Dermis microvascular lymphatic vessel endothelial cell (primary cell): ENCODE results near the gene NCOA7. TPM values are rescaled to one million over a fixed set of nuclear protein-coding genes. Genes with fewer than 3 reads are reported as not detected.
"Not testable (repeated sequence)": the region's sequence is repeated elsewhere in the genome, so short reads cannot be mapped to it uniquely, and the experiment has no call there.

ENCODE experiments used
- DNase-seq, 2 donors: peaks; one replicate each; pipeline versions ENCODE4 v3.0.0 to v3.0.0-alpha.2; 2010; ENCODE audit warnings: low read depth in 2 of 2
- total RNA-seq: library from RNA; depleted of rRNA; stranded (reverse); fragments of >200 nt; gene quantifications from 2 replicates; pipeline ENCODE4 v1.2.1, GENCODE V29; 2014

The NCOA7 gene
- total RNA-seq, 1 donor from 2014 or later, result 29.8 TPM

DNA sequence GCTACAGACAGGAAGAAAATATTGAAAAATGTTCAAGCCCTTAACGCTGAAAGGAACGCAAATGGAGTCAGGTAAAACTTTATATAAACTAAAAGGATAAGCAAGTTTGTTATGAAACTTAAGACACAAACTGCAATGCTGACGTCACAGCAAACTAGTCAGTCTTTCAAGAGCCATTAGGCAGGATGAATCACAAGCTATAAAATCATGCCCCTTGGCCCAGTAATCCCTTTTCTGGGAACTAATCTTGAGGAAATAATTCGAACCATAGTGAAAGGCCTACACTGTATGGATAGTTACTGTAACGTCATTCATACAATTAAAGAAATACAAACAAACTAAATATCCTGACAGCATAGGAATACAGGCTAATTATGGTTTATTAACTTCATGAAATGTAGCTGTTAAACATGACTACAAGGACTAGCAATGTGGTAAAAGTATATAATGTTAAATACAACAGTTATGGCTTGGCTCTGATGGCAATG is 123.1 kb downstream of the NCOA7 start:
- peak in 1 of 2 donors; percentile 85 for DNase-seq

DNA sequence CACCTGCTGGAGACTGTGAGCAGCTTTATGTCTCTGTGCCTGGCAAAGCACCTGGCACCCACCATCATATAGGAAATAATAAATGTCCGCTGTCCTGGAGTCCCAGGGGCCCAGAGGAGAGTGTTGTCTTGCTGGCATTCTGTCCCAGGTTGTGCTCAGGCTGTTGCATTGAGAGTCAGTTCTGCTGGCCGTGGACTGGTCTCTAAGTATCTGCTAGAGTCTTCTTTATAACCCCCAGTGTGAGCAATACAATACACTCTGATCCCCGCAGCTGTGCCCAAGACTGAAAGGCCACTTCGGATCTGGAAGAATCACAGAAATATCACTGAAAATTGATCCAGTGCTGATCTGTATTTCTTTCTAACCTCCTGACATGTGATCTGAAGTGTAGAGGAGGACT is 127.5 kb downstream of the NCOA7 start:
- no peak for DNase-seq

DNA sequence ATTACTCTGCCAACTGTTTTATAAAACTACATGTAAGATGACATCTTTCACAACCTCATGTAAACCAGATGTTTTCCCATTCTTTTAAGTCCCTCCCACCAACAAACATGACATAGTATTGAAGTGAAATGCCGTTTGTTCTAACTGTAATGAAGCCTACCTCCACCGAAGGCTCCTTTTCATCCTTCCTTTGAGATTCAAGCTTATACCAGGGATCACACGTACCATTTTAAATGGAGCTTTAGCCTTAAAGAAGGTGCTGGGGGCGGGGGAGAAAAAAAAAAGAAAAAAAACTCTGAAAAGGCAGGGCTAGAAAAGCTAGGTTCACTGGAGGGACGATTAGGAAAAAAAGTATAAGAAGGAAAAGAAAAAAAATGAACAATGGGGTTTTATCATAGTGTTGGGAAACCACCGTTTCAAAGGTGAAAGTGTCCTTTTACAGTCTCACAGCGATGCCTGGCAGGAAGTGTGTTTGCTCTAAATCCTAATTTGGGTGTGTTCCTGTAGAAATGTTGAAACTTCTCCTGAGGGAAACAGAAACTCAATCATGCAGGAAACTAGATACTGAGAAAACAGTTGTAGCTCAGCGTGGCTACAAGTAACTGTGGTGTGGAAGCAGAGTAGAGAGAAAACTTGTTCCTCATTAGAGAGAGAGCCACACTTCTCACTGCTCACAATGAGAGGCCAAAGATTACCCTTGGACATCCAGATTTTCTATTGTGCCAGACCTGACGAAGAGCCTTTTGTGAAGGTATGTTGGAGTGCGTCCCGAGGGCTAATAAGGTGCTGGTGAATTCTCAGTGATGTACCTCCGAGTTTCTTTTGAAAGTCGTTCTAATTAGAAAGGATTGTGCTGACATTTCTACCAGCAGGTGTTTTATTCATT is 128.2 kb downstream of the NCOA7 start:
- DNase-seq, result peak; percentile 90 to 92

DNA sequence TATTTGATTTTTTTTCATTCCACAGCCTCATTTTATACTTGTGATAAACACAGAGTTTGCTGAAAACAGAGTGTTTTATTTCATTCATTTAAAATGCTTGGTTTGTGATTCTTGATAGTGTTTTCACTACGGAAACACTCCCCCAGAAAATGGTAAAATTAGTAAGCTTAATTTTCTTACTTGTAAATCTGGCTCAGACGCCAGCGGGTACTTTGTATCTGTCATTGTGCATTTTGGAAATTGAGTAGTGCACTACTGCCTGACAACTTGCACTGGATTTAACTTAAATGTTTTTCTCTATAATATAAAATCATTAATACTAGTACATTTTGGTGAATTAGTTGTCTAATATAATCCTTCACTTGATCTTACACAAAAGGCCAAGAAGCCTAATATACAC is 128.9 kb downstream of the NCOA7 start:
- no peak for DNase-seq

DNA sequence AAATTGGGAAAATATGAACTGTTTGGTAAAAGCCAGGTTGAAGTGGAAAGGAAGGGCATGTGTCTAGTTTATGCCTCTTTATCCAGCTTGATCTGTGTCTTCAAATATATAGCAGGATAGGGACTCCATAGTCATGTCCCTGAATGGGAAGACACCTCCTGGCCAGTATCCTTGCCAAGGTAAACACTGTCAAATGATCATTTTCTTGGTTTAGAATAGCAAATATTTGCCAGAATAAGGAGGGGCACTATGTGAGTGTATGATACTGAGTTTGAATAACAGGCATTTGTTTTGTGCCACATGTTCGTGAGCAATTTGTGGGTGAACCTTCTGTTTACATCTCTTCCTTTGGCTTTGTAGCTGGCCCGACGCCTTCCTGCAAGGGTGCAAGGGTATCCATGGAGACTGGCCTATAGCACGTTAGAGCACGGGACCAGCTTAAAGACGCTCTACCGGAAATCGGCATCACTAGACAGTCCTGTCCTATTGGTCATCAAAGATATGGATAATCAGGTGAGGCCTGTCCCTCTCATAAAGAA is 131.6 kb downstream of the NCOA7 start:
- no peak for DNase-seq

DNA sequence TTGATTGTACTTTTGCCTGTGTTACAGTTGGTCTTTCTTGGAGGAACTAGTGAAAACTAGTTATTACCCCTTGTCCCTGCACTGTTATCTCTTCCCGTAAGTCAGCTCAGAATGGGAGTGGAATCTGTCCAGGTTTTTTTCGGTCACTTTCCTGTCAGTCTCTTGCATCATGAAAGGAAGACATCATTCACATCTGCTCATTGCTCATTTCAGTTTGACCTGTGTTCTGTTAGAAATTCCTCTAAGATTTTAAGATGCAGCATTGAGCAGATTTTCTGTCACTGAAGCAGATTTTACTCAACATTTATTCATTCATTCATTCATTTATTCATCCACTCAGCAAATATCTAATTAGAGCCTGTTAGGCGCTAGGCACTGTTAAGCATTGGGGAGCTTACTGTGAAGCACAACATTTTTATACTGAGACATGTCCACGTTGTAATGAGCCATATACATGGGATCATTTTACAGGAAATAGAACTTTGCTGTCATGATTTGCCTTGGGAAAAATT is 132.7 kb downstream of the NCOA7 start:
- DNase-seq, result no peak

DNA sequence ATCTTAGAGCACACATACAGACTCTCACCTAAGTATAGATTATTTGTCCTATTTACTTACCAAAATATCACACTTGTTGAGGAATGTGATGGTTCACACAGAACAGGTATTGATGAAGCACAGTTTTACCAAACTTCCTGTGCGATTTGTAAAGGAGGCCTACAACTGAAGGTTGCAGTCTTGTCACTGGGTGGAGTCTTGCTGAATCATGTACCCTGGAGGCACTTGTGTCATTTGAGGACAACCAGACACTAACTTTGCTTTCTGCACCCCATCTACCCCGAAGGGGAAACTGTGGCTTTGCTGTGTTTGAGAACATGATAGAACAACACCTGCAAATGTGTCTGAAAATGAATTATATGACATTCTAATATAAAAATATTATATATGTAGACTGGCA is 133.4 kb downstream of the NCOA7 start:
- no peak for DNase-seq

DNA sequence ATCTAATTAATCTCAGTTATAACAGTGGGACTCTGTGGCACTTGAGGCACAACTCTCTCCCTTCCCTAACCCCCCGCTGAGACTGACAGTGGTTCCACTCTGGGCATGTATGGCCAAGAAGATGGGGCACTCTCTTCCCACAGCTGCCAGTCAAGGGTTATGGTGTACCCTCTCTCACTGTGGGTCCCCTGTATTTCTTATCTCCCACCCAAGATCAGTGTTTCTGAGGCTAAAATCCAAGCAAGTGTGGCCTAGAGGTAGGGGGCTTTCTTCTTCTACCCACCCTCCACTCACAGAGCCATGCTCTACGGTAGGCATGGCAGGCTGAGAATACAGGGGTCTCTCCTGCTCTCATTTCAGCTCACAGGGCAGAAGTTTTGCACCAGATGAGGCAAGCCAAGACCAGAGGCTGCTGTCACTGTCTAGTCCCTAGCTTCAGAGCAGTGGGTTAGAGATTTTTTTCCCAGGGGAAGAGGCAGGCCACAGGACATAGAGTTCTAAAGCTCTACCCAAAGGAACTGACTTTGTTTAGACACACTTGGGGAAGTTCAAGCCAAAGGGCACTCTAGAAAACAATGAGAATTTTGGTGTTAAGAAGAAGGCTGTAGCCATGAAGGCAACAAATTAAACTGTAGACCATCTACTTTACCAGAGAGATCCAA is 134.1 kb downstream of the NCOA7 start:
- no peak for DNase-seq

DNA sequence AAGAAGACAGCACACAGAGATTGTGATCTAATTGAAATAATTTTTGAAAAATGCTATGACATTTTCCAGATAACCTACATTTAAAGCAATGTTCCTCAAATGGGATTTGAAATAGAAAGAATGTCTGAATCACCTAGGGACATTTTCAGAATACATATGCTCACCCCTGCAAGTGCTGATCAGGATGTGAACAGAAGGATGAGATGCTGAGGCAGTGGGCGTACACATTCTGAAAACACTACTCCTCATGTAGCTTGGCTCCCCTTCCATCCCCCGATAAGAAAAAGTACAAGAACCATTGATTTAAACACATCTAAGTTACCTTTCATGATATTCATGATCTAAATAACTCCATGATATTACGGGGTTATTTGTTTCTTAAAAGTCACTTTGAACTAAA is 136.0 kb downstream of the NCOA7 start:
- no peak for DNase-seq

DNA sequence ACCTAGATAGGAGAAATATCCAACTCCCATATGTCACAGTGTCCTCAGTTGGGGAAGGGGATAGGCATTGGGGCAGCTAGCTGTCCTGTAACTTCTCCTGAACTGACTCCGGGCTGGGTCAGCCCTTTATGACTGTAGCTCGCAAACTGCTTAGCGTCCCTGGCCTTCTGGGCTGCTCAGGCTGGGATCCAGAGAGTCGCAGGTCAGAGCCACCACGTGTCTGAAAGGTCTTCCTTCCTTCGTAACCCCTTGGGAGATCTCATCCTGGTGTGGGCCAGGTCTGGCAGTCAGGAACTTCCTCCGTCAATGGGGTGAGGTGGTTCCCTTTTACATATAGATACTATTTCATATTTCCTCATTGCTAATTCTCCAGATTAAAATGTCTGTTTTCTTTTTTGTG is 137.0 kb downstream of the NCOA7 start:
- DNase-seq, result peak; percentile 15 to 43

DNA sequence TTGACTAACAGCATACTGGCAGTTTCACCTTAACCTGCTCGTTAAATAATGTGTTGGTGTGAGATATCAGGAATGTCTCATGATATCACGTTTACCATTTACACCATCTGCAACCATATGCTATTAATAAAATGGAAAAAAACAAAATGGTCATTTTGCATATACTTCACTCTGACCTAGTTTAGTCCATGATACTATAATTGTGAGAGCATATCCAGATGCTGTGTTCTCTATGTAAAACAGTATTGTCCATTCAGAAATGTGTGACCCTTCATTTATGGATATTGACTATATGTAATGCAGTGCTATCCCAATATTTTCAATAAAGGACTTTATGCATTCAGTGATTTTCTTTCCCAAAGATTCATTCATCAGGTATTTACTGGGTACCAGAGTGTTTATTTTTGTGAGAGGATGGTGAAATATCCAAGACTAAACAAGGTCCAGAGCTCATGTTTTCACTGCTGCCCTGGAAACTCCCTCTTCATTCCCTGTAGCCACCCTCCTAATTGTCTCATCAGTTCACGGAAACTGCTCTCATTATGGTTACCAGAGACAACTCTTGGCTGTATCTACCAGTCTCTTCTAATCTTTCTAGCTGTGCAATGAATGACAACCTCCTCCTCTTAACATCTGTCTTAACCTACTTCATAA is 140.1 kb downstream of the NCOA7 start:
- DNase-seq, result no peak

DNA sequence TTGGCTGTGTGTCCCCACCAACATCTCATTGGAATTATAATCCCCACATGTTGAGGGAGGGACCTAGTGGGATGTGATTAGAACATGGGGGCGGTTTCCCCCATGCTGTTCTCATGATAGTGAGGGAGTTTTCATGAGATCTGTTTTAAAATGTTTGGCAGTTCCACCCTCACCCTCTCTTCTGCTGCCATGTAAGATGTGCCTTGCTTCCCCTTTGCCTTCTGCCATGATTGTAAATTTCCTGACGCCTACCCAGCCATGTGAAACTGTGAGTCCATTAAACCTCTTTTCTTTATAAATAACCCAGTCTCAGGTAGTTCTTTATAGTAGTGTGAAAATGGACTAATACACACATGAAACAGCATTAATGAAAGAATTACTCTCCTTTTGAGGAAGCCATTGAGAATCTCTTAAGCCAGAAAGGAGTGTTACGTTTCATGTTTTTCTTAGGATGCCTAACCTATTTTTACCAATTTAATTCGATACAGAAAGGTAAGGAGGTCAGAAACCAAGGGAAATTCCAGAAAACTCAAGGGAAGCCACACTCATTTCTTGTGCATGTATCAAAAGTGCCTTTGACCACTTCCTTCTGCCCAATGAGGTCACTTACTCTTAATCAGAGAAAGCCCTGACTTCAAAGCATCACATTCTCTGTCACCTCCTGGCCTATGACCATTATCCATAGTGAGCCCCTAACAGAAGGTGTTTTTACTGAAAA is 141.1 kb downstream of the NCOA7 start:
- peak in 1 of 2 donors; percentile 30 for DNase-seq

DNA sequence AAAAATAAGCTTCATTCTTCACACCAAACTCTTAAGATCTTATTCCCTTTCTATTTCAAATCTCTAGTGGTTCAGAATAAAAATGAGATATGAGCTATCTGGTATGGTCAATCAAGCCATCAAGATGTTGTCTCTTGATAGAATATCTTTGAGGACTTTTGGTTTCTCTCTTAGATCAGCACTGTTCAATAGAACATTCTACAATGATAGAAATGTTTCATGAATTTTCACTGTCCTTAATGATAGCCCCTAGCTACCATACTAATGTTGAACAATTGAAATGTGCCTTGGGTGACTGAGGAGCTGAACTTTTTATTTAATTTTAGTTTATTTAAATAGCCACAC is 141.7 kb downstream of the NCOA7 start:
- no peak for DNase-seq

DNA sequence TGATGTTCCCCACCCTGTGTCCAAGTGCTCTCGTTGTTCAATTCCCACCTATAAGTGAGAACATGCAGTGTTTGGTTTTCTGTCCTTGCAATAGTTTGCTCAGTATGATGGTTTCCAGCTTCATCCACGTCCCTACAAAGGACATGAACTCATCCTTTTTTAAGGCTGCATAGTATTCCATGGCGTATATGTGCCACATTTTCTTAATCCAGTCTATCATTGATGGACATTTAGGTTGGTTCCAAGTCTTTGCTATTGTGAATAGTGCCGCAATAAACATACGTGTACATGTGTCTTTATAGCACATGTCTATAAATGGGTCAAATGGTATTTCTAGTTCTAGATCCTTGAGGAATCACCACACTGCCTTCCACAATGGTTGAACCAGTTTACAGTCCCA is 144.8 kb downstream of the NCOA7 start:
- DNase-seq, result not testable (repeated sequence)

DNA sequence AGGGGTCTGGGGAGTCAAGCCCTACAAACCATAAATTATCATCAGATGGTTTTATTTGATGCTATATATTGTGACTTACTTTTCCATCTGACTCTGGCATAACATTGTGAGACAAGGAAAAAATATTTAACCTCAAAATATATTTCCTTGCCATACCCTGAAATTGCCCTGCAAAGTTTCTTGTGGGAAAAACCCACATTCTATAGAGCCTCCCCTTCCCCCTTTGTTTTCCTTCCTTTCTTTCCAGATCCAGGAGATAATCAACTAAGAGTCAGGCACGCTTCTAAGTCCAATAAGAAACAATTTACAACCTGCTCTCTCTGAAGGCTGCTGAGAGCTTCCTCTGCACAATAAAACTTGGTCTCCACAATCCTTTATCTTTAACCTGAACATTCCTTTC is 148.3 kb downstream of the NCOA7 start:
- DNase-seq, result peak in 1 of 2 donors; percentile 60

DNA sequence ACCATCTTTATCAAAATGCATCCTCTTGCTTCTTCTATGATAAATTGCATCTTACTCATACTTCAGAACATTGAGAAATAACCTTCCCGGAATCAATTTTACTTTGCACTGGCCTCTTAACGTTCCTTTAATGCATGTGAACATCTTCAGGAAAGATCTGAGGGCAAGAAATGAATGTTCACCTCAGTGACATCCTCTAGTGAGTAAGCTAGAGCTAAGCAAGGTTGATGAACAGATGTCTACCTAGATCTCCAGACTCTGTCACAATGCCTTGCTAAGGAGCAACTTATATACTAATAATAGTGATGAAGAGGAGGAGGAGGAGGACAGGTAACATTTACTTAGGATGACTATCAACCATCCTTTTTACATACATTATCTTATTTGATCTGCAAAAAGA is 149.0 kb downstream of the NCOA7 start:
- no peak for DNase-seq

DNA sequence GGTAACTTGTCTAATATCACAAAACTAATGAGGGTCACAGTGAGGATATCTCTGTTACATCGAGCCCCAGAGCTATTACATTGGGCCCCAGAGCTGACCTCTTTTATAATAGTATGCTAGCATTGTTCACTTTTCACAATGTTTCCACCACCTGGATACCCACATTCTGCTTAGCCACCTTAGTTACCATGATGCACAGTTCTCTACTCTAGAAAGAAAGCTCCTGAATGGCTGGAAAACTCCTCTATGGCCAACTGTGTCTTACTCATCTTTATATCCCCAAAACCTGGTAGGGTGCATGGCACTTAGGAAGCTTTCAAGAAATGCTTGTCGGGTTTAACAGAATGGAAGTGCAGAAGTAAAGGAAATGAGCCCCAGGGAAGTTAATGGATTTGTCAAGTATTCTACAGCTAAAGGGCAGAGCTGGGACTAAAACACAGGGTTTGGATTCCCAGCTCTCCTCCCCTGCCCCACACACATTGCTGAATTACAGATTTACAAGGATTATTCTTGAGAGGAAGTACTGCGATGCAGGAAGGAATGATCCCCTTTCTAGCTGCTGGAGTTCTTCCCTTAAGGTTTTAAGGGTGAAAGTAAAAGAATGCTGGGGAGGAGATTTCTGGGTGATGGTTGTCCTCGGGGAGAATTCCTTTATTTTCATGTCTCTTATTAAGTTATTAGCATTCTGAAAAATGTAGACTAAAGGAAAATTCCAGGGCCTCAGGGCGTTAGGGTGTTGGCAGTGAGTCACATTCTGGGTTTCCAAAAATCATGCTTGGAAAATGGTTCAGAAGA is 149.7 kb downstream of the NCOA7 start:
- no peak for DNase-seq

DNA sequence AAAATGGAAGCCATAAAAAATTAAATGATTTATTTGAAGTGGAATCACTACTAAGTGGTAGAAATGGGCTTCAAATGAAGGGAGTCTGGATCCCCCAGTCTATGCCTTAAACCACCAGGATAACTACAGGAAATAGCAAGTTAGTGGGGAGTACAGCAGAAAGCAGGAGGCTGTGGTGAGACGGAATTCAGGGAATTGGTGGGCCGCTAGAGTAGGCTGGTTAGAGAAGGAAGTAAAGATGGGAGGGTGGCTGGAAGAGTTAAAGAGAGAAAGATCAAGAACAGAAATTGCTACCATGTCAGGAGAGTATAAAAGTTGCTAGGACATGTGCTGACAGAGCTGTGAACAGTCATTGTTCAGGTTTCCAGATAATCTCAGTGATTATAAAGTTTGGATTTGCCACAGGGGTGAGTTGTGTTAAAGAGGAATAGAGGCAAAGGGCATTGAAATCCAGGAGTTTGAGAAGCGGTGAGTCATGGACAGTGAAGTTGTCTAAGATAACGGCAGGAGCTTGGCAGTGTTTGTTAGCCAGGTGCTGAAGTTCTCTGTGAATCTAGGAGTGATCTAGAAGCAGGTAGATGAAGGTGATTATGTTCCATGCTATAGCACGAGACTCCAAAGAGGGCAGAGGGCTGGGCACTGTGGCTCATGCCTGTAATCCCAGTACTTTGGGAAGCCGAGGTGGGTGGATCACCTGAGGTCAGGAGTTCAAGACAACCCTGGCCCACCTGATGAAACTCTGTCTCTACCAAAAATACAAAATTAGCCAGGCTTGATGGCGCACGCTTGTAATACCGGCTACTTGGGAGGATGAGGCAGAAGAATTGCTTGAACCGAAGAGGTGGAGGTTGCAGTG is 152.1 kb downstream of the NCOA7 start:
- DNase-seq, result no peak
